Brain microvascular endothelial cell (primary cell): ENCODE results near the gene VAC14.

Experiments
- DNase-seq: peaks from one replicate; pipeline ENCODE4 v3.0.0-alpha.2; 2020
- H3K27ac ChIP-seq: fragments of 250-450 bp; sonication (Bioruptor Pico); 2 replicates; pipeline ENCODE4 v1.5.1; 2020; ENCODE audit warnings: mild to moderate bottlenecking, moderate library complexity
- H3K27me3 ChIP-seq: fragments of 250-450 bp; sonication (Bioruptor Pico); replicated peaks from 2 replicates; pipeline ENCODE4 v1.5.1; 2020; ENCODE audit warnings: mild to moderate bottlenecking
- H3K36me3 ChIP-seq: fragments of 250-450 bp; sonication (Bioruptor Pico); replicated peaks from 2 replicates; pipeline ENCODE4 v1.5.1; 2020; ENCODE audit warnings: mild to moderate bottlenecking
- H3K4me3 ChIP-seq: 2 replicates; pipeline ENCODE4 v1.5.1; 2011; ENCODE audit warnings: low read depth, mild to moderate bottlenecking, control low read depth, low read length, moderate library complexity
- in situ Hi-C: cut with HindIII; loops from 2 replicates; pipeline ENCODE4 v1.10.0; 2017; ENCODE audit warnings: low sequenced_read_pairs, low pct_ligation_motif_present
- TF ChIP-seq, protein P1 (sequence below): IDR thresholded peaks from 2 replicates; pipeline ENCODE4 v1.5.1; 2011; ENCODE audit warnings: low read depth, mild to moderate bottlenecking, moderate library complexity, low read length, control low read depth, inconsistent platforms; ENCODE audit errors: missing control alignments

VAC14 gene

DNA sequence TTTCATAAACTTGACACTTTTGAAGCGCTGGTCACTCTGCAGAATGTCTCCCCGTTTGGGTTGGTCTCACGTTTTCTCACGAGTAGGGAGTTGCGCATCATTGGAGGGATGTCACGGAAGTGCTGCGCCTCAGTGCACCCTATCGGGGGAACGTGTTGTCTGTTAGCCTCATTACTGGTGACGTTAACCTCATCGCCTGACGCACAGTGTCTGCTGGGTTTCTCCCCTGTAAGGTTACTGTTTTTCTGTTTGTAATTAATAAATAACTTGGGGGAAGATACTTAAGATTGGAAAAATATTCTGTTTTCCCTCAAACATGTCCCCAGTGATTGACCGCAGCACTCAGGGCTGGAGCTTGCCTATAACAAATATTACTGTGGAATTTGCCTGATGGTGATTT is 26.7 kb downstream of the VAC14 start:
- Histone ChIP-seq H3K27ac (no peak overlapping the region), H3K4me3 (no peak overlapping the region), H3K36me3 (peaks cover 8% of the 10 kb centered on the region), H3K27me3 (no peaks in the 10 kb centered on the region)
- in situ Hi-C loops, result no loop called here
- TF ChIP-seq, protein P1, sequence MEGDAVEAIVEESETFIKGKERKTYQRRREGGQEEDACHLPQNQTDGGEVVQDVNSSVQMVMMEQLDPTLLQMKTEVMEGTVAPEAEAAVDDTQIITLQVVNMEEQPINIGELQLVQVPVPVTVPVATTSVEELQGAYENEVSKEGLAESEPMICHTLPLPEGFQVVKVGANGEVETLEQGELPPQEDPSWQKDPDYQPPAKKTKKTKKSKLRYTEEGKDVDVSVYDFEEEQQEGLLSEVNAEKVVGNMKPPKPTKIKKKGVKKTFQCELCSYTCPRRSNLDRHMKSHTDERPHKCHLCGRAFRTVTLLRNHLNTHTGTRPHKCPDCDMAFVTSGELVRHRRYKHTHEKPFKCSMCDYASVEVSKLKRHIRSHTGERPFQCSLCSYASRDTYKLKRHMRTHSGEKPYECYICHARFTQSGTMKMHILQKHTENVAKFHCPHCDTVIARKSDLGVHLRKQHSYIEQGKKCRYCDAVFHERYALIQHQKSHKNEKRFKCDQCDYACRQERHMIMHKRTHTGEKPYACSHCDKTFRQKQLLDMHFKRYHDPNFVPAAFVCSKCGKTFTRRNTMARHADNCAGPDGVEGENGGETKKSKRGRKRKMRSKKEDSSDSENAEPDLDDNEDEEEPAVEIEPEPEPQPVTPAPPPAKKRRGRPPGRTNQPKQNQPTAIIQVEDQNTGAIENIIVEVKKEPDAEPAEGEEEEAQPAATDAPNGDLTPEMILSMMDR, result no peak
- no peak for DNase-seq

DNA sequence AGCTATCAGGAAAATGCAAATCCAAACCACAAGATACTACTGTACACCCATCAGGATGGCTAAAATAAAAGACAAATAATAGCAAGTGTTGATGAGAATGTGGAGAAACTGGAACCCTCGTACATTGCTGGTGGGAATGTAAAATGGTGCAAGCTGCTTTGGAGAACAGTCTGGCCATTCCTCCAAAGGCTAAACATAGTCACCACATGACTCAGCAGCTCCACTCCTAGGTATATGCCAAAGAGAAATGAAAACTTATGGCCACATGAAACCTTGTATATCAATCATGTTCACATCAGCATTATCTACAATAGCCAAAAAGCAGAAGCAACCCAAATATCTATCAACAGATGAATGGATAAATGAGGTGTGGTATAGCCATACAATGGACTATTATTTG is 28.5 kb downstream of the VAC14 start:
- TF ChIP-seq, protein P1, result no peak
- Histone ChIP-seq H3K27ac (no peak overlapping the region), H3K36me3 (peaks cover 8% of the 10 kb centered on the region), H3K4me3 (no peak overlapping the region), H3K27me3 (no peaks in the 10 kb centered on the region)
- in situ Hi-C loops, result no loop called here
- DNase-seq, result peak; percentile 28

DNA sequence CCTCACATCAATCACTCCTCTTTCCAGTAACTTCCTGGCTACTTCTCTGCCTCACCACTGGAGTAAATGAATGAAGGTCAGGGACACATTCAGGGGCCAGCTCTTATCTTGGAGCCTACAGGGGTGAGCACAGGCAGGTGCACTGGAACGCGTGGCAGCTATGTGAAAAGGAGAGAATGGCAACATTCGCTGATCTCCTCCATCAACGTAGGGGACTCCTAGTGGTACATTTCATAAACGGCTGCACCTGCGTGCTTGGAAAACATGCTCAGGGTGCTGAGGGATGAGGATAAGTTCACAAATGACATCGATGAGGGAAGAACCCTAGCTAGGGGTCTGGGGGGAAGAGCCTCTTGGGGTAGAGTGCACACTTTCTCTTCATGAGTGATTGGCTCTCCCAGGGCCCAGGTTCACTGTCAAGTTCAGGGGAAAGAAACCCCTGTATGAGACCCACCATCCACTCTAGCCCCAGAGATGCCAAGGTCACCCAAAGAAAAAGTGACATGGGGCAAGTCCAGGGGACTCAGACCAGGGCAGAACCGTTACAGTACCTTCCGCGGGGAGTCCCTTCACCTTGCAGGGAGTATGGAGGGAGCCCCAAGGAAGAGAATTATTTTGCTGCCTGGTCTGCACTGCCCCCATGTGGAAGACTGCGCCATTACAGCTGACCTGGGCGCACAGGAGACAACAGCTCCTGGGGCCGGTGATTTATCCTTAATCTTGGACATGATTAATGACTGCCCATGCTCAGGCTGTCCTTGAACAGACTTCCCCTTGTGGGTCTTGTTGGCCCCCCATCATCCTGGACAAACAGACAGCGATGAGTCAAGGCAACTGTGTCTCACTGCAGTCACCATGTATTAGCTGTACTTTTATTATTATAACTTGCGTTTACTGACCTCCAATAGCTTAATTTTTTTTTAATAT is 30.1 kb downstream of the VAC14 start:
- H3K27me3 ChIP-seq, result no peaks in the 10 kb centered on the region
- TF ChIP-seq, protein P1, result peak; percentile 96
- DNase-seq, result peak; percentile 58
- H3K36me3 ChIP-seq, result peaks cover 8% of the 10 kb centered on the region
- no peak overlapping the region for H3K4me3 ChIP-seq
- in situ Hi-C loops, result no loop called here
- H3K27ac ChIP-seq, result no peak overlapping the region

DNA sequence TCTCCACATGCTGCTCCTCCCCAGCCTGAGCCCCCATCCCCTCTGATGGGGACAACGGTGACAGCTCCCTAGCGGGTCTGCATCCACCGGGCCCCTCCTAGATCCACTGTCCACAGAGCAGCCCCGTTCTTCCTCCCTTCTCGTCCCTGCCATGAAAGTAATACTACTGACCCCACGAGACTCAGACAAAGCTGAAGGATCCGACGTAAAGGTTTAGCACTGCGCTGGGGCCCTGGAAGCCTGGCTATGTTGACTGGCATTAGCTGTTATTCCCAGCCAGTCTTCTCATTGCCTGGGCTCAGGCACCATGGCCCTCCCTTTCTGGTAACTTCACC is 30.7 kb downstream of the VAC14 start:
- TF ChIP-seq, protein P1, result no peak
- Histone ChIP-seq H3K27me3 (no peaks in the 10 kb centered on the region), H3K36me3 (peaks cover 8% of the 10 kb centered on the region), H3K4me3 (no peak overlapping the region), H3K27ac (no peak overlapping the region)
- in situ Hi-C loops, result no loop called here
- no peak for DNase-seq

DNA sequence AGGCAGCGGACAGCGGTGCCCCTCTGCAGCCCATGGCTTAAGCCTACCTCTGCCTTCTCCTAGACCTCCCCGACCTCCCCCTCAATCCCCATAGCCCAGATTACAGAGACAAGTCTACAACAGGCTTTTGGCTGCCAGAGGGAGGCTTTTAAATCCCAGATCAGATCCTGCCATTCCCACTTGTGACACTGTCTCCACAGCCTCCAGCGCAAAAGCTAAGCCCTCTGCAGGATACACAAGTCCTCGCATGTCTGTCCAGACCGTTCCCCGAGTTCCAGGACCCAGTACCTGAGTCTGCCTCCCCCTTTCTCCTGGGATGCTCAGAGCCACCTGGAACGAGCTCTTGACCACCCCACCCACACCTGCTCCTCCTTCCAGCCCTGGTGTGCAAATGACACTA is 31.2 kb downstream of the VAC14 start:
- in situ Hi-C loops, result no loop called here
- TF ChIP-seq, protein P1, result no peak
- DNase-seq, result no peak
- Histone ChIP-seq H3K27me3 (no peaks in the 10 kb centered on the region), H3K36me3 (peaks cover 8% of the 10 kb centered on the region), H3K4me3 (no peak overlapping the region), H3K27ac (no peak overlapping the region)
